Sigmoid colon (tissue), 7 donors: ENCODE results near the gene TSC22D1. TPM values are rescaled to one million over a fixed set of nuclear protein-coding genes. Genes with fewer than 3 reads are reported as not detected.

Experiments
- DNase-seq: peaks from one replicate; pipeline ENCODE4 v3.0.0-alpha.2; 2019
- H3K27ac ChIP-seq, 4 donors: fragments of 200-600 bp; sonication (generic); one replicate each; pipeline ENCODE4 v1.5.1; 2016 to 2019; ENCODE audit warnings: mild to moderate bottlenecking in 1 of 4
- H3K27me3 ChIP-seq, 3 donors: fragments of 200-600 bp; sonication (generic); one replicate each; pipeline ENCODE4 v1.5.1; 2019; ENCODE audit warnings: mild to moderate bottlenecking in 1 of 3
- H3K36me3 ChIP-seq, 4 donors: fragments of 200-600 bp; sonication (generic); one replicate each; pipeline ENCODE4 v1.5.1; 2016 to 2019
- H3K4me1 ChIP-seq, 4 donors: fragments of 200-600 bp; sonication (generic); one replicate each; pipeline ENCODE4 v1.5.1; 2017 to 2019
- H3K4me3 ChIP-seq, 4 donors: fragments of 200-600 bp; sonication (generic); one replicate each; pipeline ENCODE4 v1.5.1; 2017 to 2019; ENCODE audit warnings: mild to moderate bottlenecking in 2 of 4, moderate library complexity in 1 of 4
- H3K9me3 ChIP-seq, 4 donors: fragments of 200-600 bp in 3 of 4; sonication (generic) in 3 of 4; one replicate each; pipeline versions ENCODE4 v1.5.1 to v1.6.1; 2013 to 2019
- EP300 ChIP-seq, 4 donors: sonication (generic); formaldehyde crosslinking; IDR thresholded peaks; one replicate each; pipeline ENCODE4 v1.6.1; 2017; ENCODE audit warnings: antibody characterized with exemption in 4 of 4
- POLR2A ChIP-seq, 2 donors: fragments of 450-650 bp; IDR thresholded peaks; one replicate each; pipeline ENCODE4 v1.6.1; 2016; ENCODE audit warnings: antibody characterized with exemption in 2 of 2, mild to moderate bottlenecking in 2 of 2, moderate library complexity in 2 of 2
- POLR2AphosphoS5 ChIP-seq, 4 donors: sonication (generic); formaldehyde crosslinking; IDR thresholded peaks; one replicate each; pipeline ENCODE4 v1.6.1; 2017; ENCODE audit warnings: antibody characterized with exemption in 4 of 4
- WGBS, 2 donors: extraction: QIAGEN DNeasy Blood & Tissue Kit; methylation state at CpG; one replicate each; pipeline ENCODE4 v1.1.7; 2013; 5-methylcytosine and 5-hydroxymethylcytosine counted together
- intact Hi-C: fragments of 100-400 bp; cut with DNase I; formaldehyde crosslinking; loops from one replicate; pipeline ENCODE4 v1.15.1; 2023
- polyA plus RNA-seq, 3 donors: library from polyadenylated mRNA; stranded (reverse); fragments of 200-250 nt; gene quantifications; one replicate each; pipeline ENCODE4 v1.2.3, GENCODE V29; 2013
- total RNA-seq, 4 donors: library from RNA; depleted of rRNA; stranded (reverse); fragments of >200 nt; gene quantifications; one replicate each; pipeline ENCODE4 v1.1.0, GENCODE V29; 2016
- TF ChIP-seq, protein P1 (sequence below), 4 experiments: fragments of 450-650 bp in 3 of 4; fragments of 200-600 bp in 1 of 4; IDR thresholded peaks; one replicate each; pipeline ENCODE4 v1.5.1; 2016 to 2019; ENCODE audit warnings: antibody characterized with exemption in 4 of 4, mild to moderate bottlenecking in 3 of 4, moderate library complexity in 2 of 4
- donor health status: healthy with polysubstance abuse.
- donor health status: Bipolar disorder and iron deficiency.
- donor health status: healthy.

Gene TSC22D1
- total and polyA plus RNA-seq, 7 donors = 121 to 225 (median 176) TPM

DNA sequence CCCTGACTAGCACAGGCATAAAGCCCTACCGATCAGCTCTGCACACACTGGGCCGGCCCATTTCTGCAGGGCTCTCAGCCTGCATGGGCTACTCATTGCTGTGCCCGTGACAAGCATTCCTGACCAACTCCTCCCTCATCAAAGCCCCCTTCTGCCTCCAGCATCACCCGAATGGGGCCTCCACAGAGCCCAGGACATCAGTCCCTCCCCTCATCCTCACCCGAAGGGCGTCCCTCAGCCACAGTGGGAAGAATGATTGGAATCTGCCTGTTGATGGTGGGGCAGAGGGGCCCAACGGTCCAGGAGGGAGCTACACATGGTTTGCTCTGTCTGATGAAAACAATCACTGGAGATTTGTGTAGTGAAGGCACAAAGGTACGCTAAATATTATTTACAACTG lies 158.7 kb downstream of the TSC22D1 start:
- Histone ChIP-seq H3K4me3 (no peak overlapping the region), H3K4me1 (no peaks in the 10 kb centered on the region), H3K9me3 (no peaks in the 10 kb centered on the region), H3K27me3 (no peaks in the 10 kb centered on the region), H3K27ac (no peak overlapping the region), H3K36me3 (no peaks in the 10 kb centered on the region)
- WGBS, 2 donors = 86 to 91% methylated on average over 8 of the region's 8 CpGs
- no peak for TF ChIP-seq EP300 (IDR thresholded peaks at IDR 0.05)
- TF ChIP-seq POLR2A (IDR thresholded peaks at IDR 0.05) = no peak
- TF ChIP-seq, protein P1, sequence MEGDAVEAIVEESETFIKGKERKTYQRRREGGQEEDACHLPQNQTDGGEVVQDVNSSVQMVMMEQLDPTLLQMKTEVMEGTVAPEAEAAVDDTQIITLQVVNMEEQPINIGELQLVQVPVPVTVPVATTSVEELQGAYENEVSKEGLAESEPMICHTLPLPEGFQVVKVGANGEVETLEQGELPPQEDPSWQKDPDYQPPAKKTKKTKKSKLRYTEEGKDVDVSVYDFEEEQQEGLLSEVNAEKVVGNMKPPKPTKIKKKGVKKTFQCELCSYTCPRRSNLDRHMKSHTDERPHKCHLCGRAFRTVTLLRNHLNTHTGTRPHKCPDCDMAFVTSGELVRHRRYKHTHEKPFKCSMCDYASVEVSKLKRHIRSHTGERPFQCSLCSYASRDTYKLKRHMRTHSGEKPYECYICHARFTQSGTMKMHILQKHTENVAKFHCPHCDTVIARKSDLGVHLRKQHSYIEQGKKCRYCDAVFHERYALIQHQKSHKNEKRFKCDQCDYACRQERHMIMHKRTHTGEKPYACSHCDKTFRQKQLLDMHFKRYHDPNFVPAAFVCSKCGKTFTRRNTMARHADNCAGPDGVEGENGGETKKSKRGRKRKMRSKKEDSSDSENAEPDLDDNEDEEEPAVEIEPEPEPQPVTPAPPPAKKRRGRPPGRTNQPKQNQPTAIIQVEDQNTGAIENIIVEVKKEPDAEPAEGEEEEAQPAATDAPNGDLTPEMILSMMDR (IDR thresholded peaks at IDR 0.05) = no peak
- no peak for TF ChIP-seq POLR2AphosphoS5 (IDR thresholded peaks at IDR 0.05)
- DNase-seq = no peak
- intact Hi-C loops = no loop called here

DNA sequence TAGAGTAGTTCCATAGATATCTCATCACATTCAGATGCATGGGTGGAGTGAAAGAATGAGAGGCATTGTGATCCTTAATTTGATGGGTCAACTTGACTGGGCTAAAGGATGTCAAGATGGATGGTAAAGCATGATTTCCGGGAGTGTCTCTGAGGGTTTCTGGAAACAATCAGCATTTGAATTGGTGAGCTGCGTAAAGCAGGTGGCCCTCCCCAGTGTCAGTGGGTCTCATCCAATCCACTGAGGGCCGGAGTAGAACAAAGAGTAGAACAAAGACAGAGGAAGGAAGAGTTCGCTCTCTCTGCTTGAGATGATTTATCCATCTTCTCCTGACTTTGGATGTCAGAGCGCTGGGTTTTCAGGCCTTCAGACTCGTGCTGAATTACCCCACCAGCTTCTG lies 159.4 kb downstream of the TSC22D1 start:
- Histone ChIP-seq H3K9me3 (no peaks in the 10 kb centered on the region), H3K4me1 (no peaks in the 10 kb centered on the region), H3K27me3 (no peaks in the 10 kb centered on the region), H3K4me3 (no peak overlapping the region), H3K27ac (no peak overlapping the region), H3K36me3 (no peaks in the 10 kb centered on the region)
- intact Hi-C loops = no loop called here
- TF ChIP-seq, protein P1 (IDR thresholded peaks at IDR 0.05) = no peak
- TF ChIP-seq POLR2A (IDR thresholded peaks at IDR 0.05) (no peak), EP300 (IDR thresholded peaks at IDR 0.05) (no peak), POLR2AphosphoS5 (IDR thresholded peaks at IDR 0.05) (no peak)
- no peak for DNase-seq
- WGBS, 2 donors = 93 to 96% methylated on average over 6 of the region's 6 CpGs

- Histone ChIP-seq H3K9me3 (no peaks in the 10 kb centered on the region), H3K4me1 (no peaks in the 10 kb centered on the region), H3K4me3 (no peak overlapping the region), H3K27me3 (no peaks in the 10 kb centered on the region), H3K36me3 (no peaks in the 10 kb centered on the region), H3K27ac (no peak overlapping the region)
- WGBS, 2 donors = 73 to 88% methylated on average over 10 of the region's 10 CpGs
- DNase-seq = no peak
- TF ChIP-seq EP300 (IDR thresholded peaks at IDR 0.05) = no peak
- intact Hi-C loops = no loop called here
Measured at GRCh38 chr13:44416301-44416700, 159.8 kb downstream of the TSC22D1 start.

GRCh38 chr13:44415815-44416214 lies 160.3 kb downstream of the TSC22D1 start:
- no peak overlapping the region for H3K4me3 ChIP-seq
- no peaks in the 10 kb centered on the region for H3K27me3 ChIP-seq
- H3K9me3 ChIP-seq = no peaks in the 10 kb centered on the region
- WGBS, 2 donors = 87 to 88% methylated on average over 15 of the region's 15 CpGs
- H3K27ac ChIP-seq = no peak overlapping the region
- no peaks in the 10 kb centered on the region for H3K36me3 ChIP-seq
- DNase-seq = no peak
- intact Hi-C loops = no loop called here
- TF ChIP-seq, protein P1 (IDR thresholded peaks at IDR 0.05) = no peak
- TF ChIP-seq POLR2A (IDR thresholded peaks at IDR 0.05) = no peak
- TF ChIP-seq POLR2AphosphoS5 (IDR thresholded peaks at IDR 0.05) = no peak
- no peaks in the 10 kb centered on the region for H3K4me1 ChIP-seq

GRCh38 chr13:44414716-44415115 lies 161.4 kb downstream of the TSC22D1 start:
- H3K27me3 ChIP-seq = no peaks in the 10 kb centered on the region
- no peaks in the 10 kb centered on the region for H3K36me3 ChIP-seq
- no peak for DNase-seq
- no peaks in the 10 kb centered on the region for H3K9me3 ChIP-seq
- intact Hi-C loops = no loop called here
- WGBS, 2 donors = 94 to 96% methylated on average over 26 of the region's 26 CpGs
- TF ChIP-seq, protein P1 (IDR thresholded peaks at IDR 0.05) = no peak
- TF ChIP-seq POLR2AphosphoS5 (IDR thresholded peaks at IDR 0.05) = no peak
- no peak for TF ChIP-seq POLR2A (IDR thresholded peaks at IDR 0.05)
- TF ChIP-seq EP300 (IDR thresholded peaks at IDR 0.05) = no peak
- no peak overlapping the region for H3K27ac ChIP-seq
- no peak overlapping the region for H3K4me3 ChIP-seq
- no peaks in the 10 kb centered on the region for H3K4me1 ChIP-seq
